CD4-positive, alpha-beta T cell treated with Interleukin-15 for 1 hour (primary cell): ENCODE results near the gene TAF11L14.

Experiments
- DNase-seq: peaks from one replicate; pipeline ENCODE4 v3.0.0-alpha.2; 2020

The TAF11L14 gene

GRCh38 chr5:17680737-17681136, 46.5 kb downstream of the TAF11L14 start:
- DNase-seq: no peak
